T-helper 17 cell (primary cell): ENCODE results near the gene VASN. TPM values are rescaled to one million over a fixed set of nuclear protein-coding genes. Genes with fewer than 3 reads are reported as not detected.

Experiments used
- ATAC-seq: fragments of 150-1000 bp; cut with Tn5 transposase; 2 replicates; pipeline ENCODE4 v1.10.0; 2021; ENCODE audit warnings: mild to moderate bottlenecking, moderate library complexity
- DNase-seq, 3 donors: peaks; one replicate each; pipeline versions ENCODE4 v3.0.0 to v3.0.0-alpha.2; 2020 to 2021
- H3K9me3 ChIP-seq: one replicate; pipeline ENCODE4 v1.7.0; 2013; ENCODE audit warnings: low read length, mild to moderate bottlenecking; ENCODE audit not compliant: control insufficient read depth, poor library complexity, severe bottlenecking
- H3K27ac Mint-ChIP-seq: one replicate; pipeline ENCODE4 v1.8.0; 2022; ENCODE audit warnings: mild to moderate bottlenecking, moderate library complexity, mixed read lengths
- H3K27me3 Mint-ChIP-seq: one replicate; pipeline ENCODE4 v1.8.0; 2022; ENCODE audit warnings: mixed read lengths
- H3K36me3 Mint-ChIP-seq: one replicate; pipeline ENCODE4 v1.8.0; 2022; ENCODE audit warnings: low read depth, mixed read lengths
- H3K4me1 Mint-ChIP-seq: one replicate; pipeline ENCODE4 v1.8.0; 2022; ENCODE audit warnings: mild to moderate bottlenecking, mixed read lengths
- H3K4me3 Mint-ChIP-seq: one replicate; pipeline ENCODE4 v1.8.0; 2022; ENCODE audit warnings: mild to moderate bottlenecking, moderate library complexity, mixed read lengths
- total RNA-seq, 4 donors: library from RNA in 2 of 4; stranded (reverse) in 2 of 4; gene quantifications; one replicate each; pipeline ENCODE4 v1.2.3 and lab custom pipeline; 2022 to 2026

The VASN gene
- total RNA-seq, 2 donors from 2014 or later, result 0.55 to 0.57 TPM

GRCh38 chr16:4353675-4354074 lies 18.0 kb upstream of the VASN start:
- Mint-ChIP-seq H3K27me3 (no peaks in the 10 kb centered on the region), H3K27ac (peak overlapping the region; percentile 83), H3K4me3 (peak overlapping the region; percentile 81), H3K36me3 (peaks cover 3% of the 10 kb centered on the region), H3K4me1 (peaks cover 6% of the 10 kb centered on the region)
- H3K9me3 ChIP-seq, result no peaks in the 10 kb centered on the region
- ATAC-seq (no peak), DNase-seq (no peak)

GRCh38 chr16:4354512-4355409 lies 16.9 kb upstream of the VASN start:
- no peak for DNase-seq
- Mint-ChIP-seq H3K27ac (peak overlapping the region; percentile 77), H3K36me3 (peaks cover 6% of the 10 kb centered on the region), H3K27me3 (no peaks in the 10 kb centered on the region), H3K4me3 (peak overlapping the region; percentile 31), H3K4me1 (peaks cover 10% of the 10 kb centered on the region)
- H3K9me3 ChIP-seq, result no peaks in the 10 kb centered on the region
- ATAC-seq, result no peak

GRCh38 chr16:4356820-4357219 lies 14.8 kb upstream of the VASN start:
- ATAC-seq (no peak), DNase-seq (no peak)
- H3K36me3 Mint-ChIP-seq, result peaks cover 6% of the 10 kb centered on the region
- peak overlapping the region; percentile 79 for H3K27ac Mint-ChIP-seq
- H3K27me3 Mint-ChIP-seq, result no peaks in the 10 kb centered on the region
- no peak overlapping the region for H3K4me3 Mint-ChIP-seq
- H3K9me3 ChIP-seq, result no peaks in the 10 kb centered on the region
- H3K4me1 Mint-ChIP-seq, result peaks cover 6% of the 10 kb centered on the region

GRCh38 chr16:4358236-4358635 lies 13.4 kb upstream of the VASN start:
- no peaks in the 10 kb centered on the region for H3K9me3 ChIP-seq
- Mint-ChIP-seq H3K27me3 (no peaks in the 10 kb centered on the region), H3K36me3 (peaks cover 6% of the 10 kb centered on the region), H3K4me1 (peaks cover 6% of the 10 kb centered on the region), H3K4me3 (peak overlapping the region; percentile 47), H3K27ac (peak overlapping the region; percentile 79)
- ATAC-seq (no peak), DNase-seq (no peak)

GRCh38 chr16:4358831-4359561 lies 12.7 kb upstream of the VASN start:
- peak overlapping the region; percentile 79 for H3K27ac Mint-ChIP-seq
- peaks cover 6% of the 10 kb centered on the region for H3K36me3 Mint-ChIP-seq
- ATAC-seq, result peak; percentile 59
- no peaks in the 10 kb centered on the region for H3K9me3 ChIP-seq
- DNase-seq, result peak; percentile 42 to 69 (median 51)
- H3K4me1 Mint-ChIP-seq, result peaks cover 6% of the 10 kb centered on the region
- no peaks in the 10 kb centered on the region for H3K27me3 Mint-ChIP-seq
- peak overlapping the region; percentile 62 for H3K4me3 Mint-ChIP-seq

GRCh38 chr16:4359914-4360313 lies 11.7 kb upstream of the VASN start:
- Mint-ChIP-seq H3K36me3 (peaks cover 4% of the 10 kb centered on the region), H3K4me3 (peak overlapping the region; percentile 21), H3K27ac (peak overlapping the region; percentile 79), H3K27me3 (no peaks in the 10 kb centered on the region), H3K4me1 (peaks cover 6% of the 10 kb centered on the region)
- DNase-seq (no peak), ATAC-seq (no peak)
- no peaks in the 10 kb centered on the region for H3K9me3 ChIP-seq

- no peaks in the 10 kb centered on the region for H3K27me3 Mint-ChIP-seq
- ATAC-seq, result peak; percentile 18
- peak overlapping the region; percentile 79 for H3K27ac Mint-ChIP-seq
- no peak for DNase-seq
- H3K4me3 Mint-ChIP-seq, result no peak overlapping the region
- peaks cover 6% of the 10 kb centered on the region for H3K4me1 Mint-ChIP-seq
- peaks cover 3% of the 10 kb centered on the region for H3K36me3 Mint-ChIP-seq
- no peaks in the 10 kb centered on the region for H3K9me3 ChIP-seq
These were observed 11.1 kb upstream of the VASN start for GRCh38 chr16:4360538-4361021.

GRCh38 chr16:4361033-4361943 lies 10.4 kb upstream of the VASN start:
- Mint-ChIP-seq H3K4me3 (no peak overlapping the region), H3K4me1 (peaks cover 6% of the 10 kb centered on the region), H3K27ac (peak overlapping the region; percentile 2), H3K36me3 (peaks cover 3% of the 10 kb centered on the region), H3K27me3 (no peaks in the 10 kb centered on the region)
- DNase-seq (no peak), ATAC-seq (no peak)
- no peaks in the 10 kb centered on the region for H3K9me3 ChIP-seq

- no peaks in the 10 kb centered on the region for H3K9me3 ChIP-seq
- Mint-ChIP-seq H3K4me1 (peaks cover 6% of the 10 kb centered on the region), H3K36me3 (peaks cover 3% of the 10 kb centered on the region), H3K4me3 (no peak overlapping the region), H3K27me3 (no peaks in the 10 kb centered on the region), H3K27ac (no peak overlapping the region)
- ATAC-seq, result no peak
- DNase-seq, result no peak
These were observed 9.7 kb upstream of the VASN start for GRCh38 chr16:4361944-4362311.

- peak overlapping the region; percentile 84 for H3K27ac Mint-ChIP-seq
- H3K4me3 Mint-ChIP-seq, result no peak overlapping the region
- ATAC-seq, result no peak
- H3K4me1 Mint-ChIP-seq, result peaks cover 10% of the 10 kb centered on the region
- H3K27me3 Mint-ChIP-seq, result no peaks in the 10 kb centered on the region
- peaks cover 3% of the 10 kb centered on the region for H3K36me3 Mint-ChIP-seq
- DNase-seq, result no peak
- no peaks in the 10 kb centered on the region for H3K9me3 ChIP-seq
These were observed 9.0 kb upstream of the VASN start for GRCh38 chr16:4362476-4363135.

GRCh38 chr16:4364196-4365013 lies 7.2 kb upstream of the VASN start:
- no peak for ATAC-seq
- DNase-seq, result peak in 1 of 3 donors; percentile 6
- no peaks in the 10 kb centered on the region for H3K9me3 ChIP-seq
- no peaks in the 10 kb centered on the region for H3K27me3 Mint-ChIP-seq
- peaks cover 10% of the 10 kb centered on the region for H3K4me1 Mint-ChIP-seq
- peak overlapping the region; percentile 84 for H3K27ac Mint-ChIP-seq
- H3K36me3 Mint-ChIP-seq, result no peaks in the 10 kb centered on the region
- no peak overlapping the region for H3K4me3 Mint-ChIP-seq

GRCh38 chr16:4365014-4365406 lies 6.6 kb upstream of the VASN start:
- no peaks in the 10 kb centered on the region for H3K36me3 Mint-ChIP-seq
- H3K27me3 Mint-ChIP-seq, result no peaks in the 10 kb centered on the region
- ATAC-seq, result peak; percentile 13
- no peak overlapping the region for H3K4me3 Mint-ChIP-seq
- no peaks in the 10 kb centered on the region for H3K9me3 ChIP-seq
- H3K27ac Mint-ChIP-seq, result no peak overlapping the region
- no peak for DNase-seq
- H3K4me1 Mint-ChIP-seq, result peaks cover 9% of the 10 kb centered on the region
